ENCODE results near the gene PDE8B.

PDE8B gene

GRCh38 chr5:77177576-77177975 lies 32.9 kb upstream of the PDE8B start:
- H3K4me3 ChIP-seq (ENCODE audit: control insufficient read depth, low read depth, low read length), result no peak overlapping the region
- no peak for TF ChIP-seq CTCF (conservative IDR thresholded peaks at IDR 0.05; ENCODE audit: control insufficient read depth, insufficient read depth, low read depth, low read length)
- DNase-seq (ENCODE audit: low read depth), result no peak

- no peak for TF ChIP-seq CTCF (conservative IDR thresholded peaks at IDR 0.05; ENCODE audit: control insufficient read depth, insufficient read depth, low read depth, low read length)
Measured at GRCh38 chr5:77180167-77181081, 30.1 kb upstream of the PDE8B start.

GRCh38 chr5:77181173-77181572 lies 29.3 kb upstream of the PDE8B start:
- no peak for TF ChIP-seq CTCF (conservative IDR thresholded peaks at IDR 0.05; ENCODE audit: control insufficient read depth, insufficient read depth, low read depth, low read length)
- H3K4me3 ChIP-seq (ENCODE audit: control insufficient read depth, low read depth, low read length), result no peak overlapping the region
- no peak for DNase-seq (ENCODE audit: low read depth)

More at GRCh38 chr5:77180167-77181081, 30.1 kb upstream of the PDE8B start:
- no peak for DNase-seq (ENCODE audit: low read depth)
- no peak overlapping the region for H3K4me3 ChIP-seq (ENCODE audit: control insufficient read depth, low read depth, low read length)

- no peak for DNase-seq (ENCODE audit: low read depth)
- TF ChIP-seq CTCF (conservative IDR thresholded peaks at IDR 0.05; ENCODE audit: control insufficient read depth, insufficient read depth, low read depth, low read length), result no peak
- no peak overlapping the region for H3K4me3 ChIP-seq (ENCODE audit: control insufficient read depth, low read depth, low read length)
Measured at GRCh38 chr5:77181596-77182304, 28.7 kb upstream of the PDE8B start.

- no peak for DNase-seq (ENCODE audit: low read depth)
- no peak for TF ChIP-seq CTCF (conservative IDR thresholded peaks at IDR 0.05; ENCODE audit: control insufficient read depth, insufficient read depth, low read depth, low read length)
- H3K4me3 ChIP-seq (ENCODE audit: control insufficient read depth, low read depth, low read length), result no peak overlapping the region
Measured at GRCh38 chr5:77182367-77182766, 28.1 kb upstream of the PDE8B start.

GRCh38 chr5:77186652-77187370 lies 23.7 kb upstream of the PDE8B start:
- TF ChIP-seq CTCF (conservative IDR thresholded peaks at IDR 0.05; ENCODE audit: control insufficient read depth, insufficient read depth, low read depth, low read length), result no peak
- no peak for DNase-seq (ENCODE audit: low read depth)
- H3K4me3 ChIP-seq (ENCODE audit: control insufficient read depth, low read depth, low read length), result no peak overlapping the region
